Mononuclear cell (primary cell): ENCODE data around the gene ATP11A. TPM values are rescaled to one million over a fixed set of nuclear protein-coding genes. Genes with fewer than 3 reads are reported as not detected.

ENCODE experiments used
- H3K27me3 ChIP-seq: 2 replicates; pipeline ENCODE4 v1.6.0; 2011; ENCODE audit warnings: low read length, control low read depth; ENCODE audit not compliant: insufficient read depth
- H3K4me1 ChIP-seq: 2 replicates; pipeline ENCODE4 v1.5.1; 2011; ENCODE audit warnings: mild to moderate bottlenecking, low read length, control low read depth; ENCODE audit not compliant: insufficient read depth
- H3K4me3 ChIP-seq: 2 replicates; pipeline ENCODE4 v1.5.1; 2011; ENCODE audit warnings: mild to moderate bottlenecking, low read length, moderate library complexity
- H3K9me3 ChIP-seq: 2 replicates; pipeline ENCODE4 v1.5.1; 2011; ENCODE audit warnings: low read depth, mild to moderate bottlenecking, control low read depth, low read length
- total RNA-seq: library from RNA; depleted of rRNA; stranded (reverse); fragments of >200 nt; gene quantifications from one replicate; pipeline ENCODE4 v1.2.3, GENCODE V29; 2012

The ATP11A gene
- total RNA-seq, 1 donor, result 24.9 TPM

- Histone ChIP-seq H3K27me3 (no peaks in the 10 kb centered on the region), H3K4me1 (peaks cover 3% of the 10 kb centered on the region), H3K4me3 (no peak overlapping the region), H3K9me3 (no peaks in the 10 kb centered on the region)
These were observed 223.0 kb downstream of the ATP11A start for GRCh38 chr13:112912726-112913440.

GRCh38 chr13:112916296-112916695, 226.5 kb downstream of the ATP11A start:
- Histone ChIP-seq H3K4me1 (no peaks in the 10 kb centered on the region), H3K27me3 (no peaks in the 10 kb centered on the region)

GRCh38 chr13:112917056-112917664, 227.3 kb downstream of the ATP11A start:
- H3K4me3 ChIP-seq, result no peak overlapping the region
- no peaks in the 10 kb centered on the region for H3K27me3 ChIP-seq
- no peaks in the 10 kb centered on the region for H3K4me1 ChIP-seq
- no peaks in the 10 kb centered on the region for H3K9me3 ChIP-seq

More at GRCh38 chr13:112916296-112916695, 226.5 kb downstream of the ATP11A start:
- Histone ChIP-seq H3K4me3 (no peak overlapping the region), H3K9me3 (no peaks in the 10 kb centered on the region)

DNA sequence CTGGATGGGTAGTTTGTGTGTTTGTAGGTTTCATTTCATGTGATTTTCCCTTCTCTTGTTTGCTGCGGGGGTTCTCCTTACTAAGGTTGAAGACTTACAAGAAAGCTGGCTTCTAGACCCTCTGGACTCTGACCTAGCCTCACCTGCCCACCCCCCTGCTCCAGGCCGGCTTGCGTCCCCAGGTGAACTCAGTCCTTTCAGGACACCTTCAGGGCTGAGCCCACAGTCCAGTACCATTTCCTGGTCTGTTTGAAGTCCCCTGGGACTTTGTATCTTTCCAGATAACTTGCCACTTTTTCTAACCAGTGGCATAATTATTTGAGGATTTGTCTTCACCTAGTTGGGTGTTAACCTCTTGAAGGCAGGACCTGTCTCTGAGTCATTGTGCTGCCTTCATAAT, 227.9 kb downstream of the ATP11A start:
- no peaks in the 10 kb centered on the region for H3K4me1 ChIP-seq
- H3K9me3 ChIP-seq, result no peaks in the 10 kb centered on the region
- H3K27me3 ChIP-seq, result no peaks in the 10 kb centered on the region
- H3K4me3 ChIP-seq, result no peak overlapping the region

- Histone ChIP-seq H3K4me3 (no peak overlapping the region), H3K4me1 (no peaks in the 10 kb centered on the region), H3K27me3 (no peaks in the 10 kb centered on the region), H3K9me3 (no peaks in the 10 kb centered on the region)
These were observed 228.4 kb downstream of the ATP11A start for GRCh38 chr13:112918266-112918665.

- H3K9me3 ChIP-seq, result no peaks in the 10 kb centered on the region
- no peaks in the 10 kb centered on the region for H3K27me3 ChIP-seq
- no peak overlapping the region for H3K4me3 ChIP-seq
- H3K4me1 ChIP-seq, result no peaks in the 10 kb centered on the region
These were observed 228.9 kb downstream of the ATP11A start for GRCh38 chr13:112918746-112919145.

GRCh38 chr13:112923962-112924361, 234.1 kb downstream of the ATP11A start:
- H3K27me3 ChIP-seq, result peaks cover 13% of the 10 kb centered on the region
- H3K4me1 ChIP-seq, result no peaks in the 10 kb centered on the region
- H3K9me3 ChIP-seq, result no peaks in the 10 kb centered on the region
- H3K4me3 ChIP-seq, result no peak overlapping the region

DNA sequence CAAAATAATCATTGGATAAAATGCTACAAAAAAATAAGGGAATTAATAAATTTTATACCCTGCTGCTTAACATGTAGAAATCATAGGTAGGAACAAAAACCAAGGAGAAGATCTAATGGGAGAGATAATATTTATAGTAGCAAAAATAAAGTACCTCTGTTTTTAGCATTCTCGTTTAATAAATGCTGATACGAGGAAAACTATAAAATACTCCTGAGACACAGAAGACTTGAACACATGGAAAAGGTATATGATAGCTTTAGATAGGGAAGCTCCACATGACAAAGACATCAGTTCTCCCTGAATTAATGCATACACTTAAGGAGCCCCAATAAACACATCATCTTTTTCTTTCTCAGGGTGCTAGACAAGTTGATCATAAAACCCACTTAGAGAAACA, 234.5 kb downstream of the ATP11A start:
- no peak overlapping the region for H3K4me3 ChIP-seq

GRCh38 chr13:112926003-112926402, 236.2 kb downstream of the ATP11A start:
- Histone ChIP-seq H3K4me3 (no peak overlapping the region), H3K4me1 (peaks cover 6% of the 10 kb centered on the region), H3K27me3 (peaks cover 29% of the 10 kb centered on the region), H3K9me3 (no peaks in the 10 kb centered on the region)

More for the DNA sequence above, 234.5 kb downstream of the ATP11A start:
- Histone ChIP-seq H3K9me3 (no peaks in the 10 kb centered on the region), H3K27me3 (peaks cover 18% of the 10 kb centered on the region), H3K4me1 (peaks cover 3% of the 10 kb centered on the region)

DNA sequence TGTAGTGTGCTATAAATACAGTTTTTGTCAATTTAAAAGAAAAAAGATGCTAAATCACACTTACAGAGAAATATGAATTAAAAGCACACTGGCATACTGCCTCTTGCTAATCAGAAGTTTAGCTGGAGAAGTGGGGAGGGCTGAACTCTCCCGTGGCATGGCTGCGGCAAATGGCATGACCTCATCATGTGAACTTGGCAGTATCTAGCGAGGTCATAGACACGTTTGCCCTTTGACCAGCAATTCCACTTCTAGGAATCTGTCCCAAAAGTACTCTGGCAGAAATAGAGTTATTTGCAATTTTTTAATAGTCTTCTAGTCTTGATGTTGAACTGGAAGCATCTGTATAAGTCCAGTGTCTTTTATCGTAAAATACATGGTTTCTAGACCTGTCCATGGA, 237.2 kb downstream of the ATP11A start:
- H3K27me3 ChIP-seq, result peaks cover 31% of the 10 kb centered on the region
- no peak overlapping the region for H3K4me3 ChIP-seq
- H3K9me3 ChIP-seq, result no peaks in the 10 kb centered on the region
- H3K4me1 ChIP-seq, result peaks cover 6% of the 10 kb centered on the region

GRCh38 chr13:112928020-112928971, 238.5 kb downstream of the ATP11A start:
- no peaks in the 10 kb centered on the region for H3K9me3 ChIP-seq
- H3K4me3 ChIP-seq, result no peak overlapping the region
- H3K27me3 ChIP-seq, result peaks cover 31% of the 10 kb centered on the region
- peaks cover 6% of the 10 kb centered on the region for H3K4me1 ChIP-seq

- Histone ChIP-seq H3K4me1 (peaks cover 6% of the 10 kb centered on the region), H3K9me3 (no peaks in the 10 kb centered on the region), H3K4me3 (no peak overlapping the region), H3K27me3 (peaks cover 31% of the 10 kb centered on the region)
These were observed 239.3 kb downstream of the ATP11A start for GRCh38 chr13:112928972-112929782.

- peaks cover 31% of the 10 kb centered on the region for H3K27me3 ChIP-seq
- H3K9me3 ChIP-seq, result no peaks in the 10 kb centered on the region
- peaks cover 6% of the 10 kb centered on the region for H3K4me1 ChIP-seq
- H3K4me3 ChIP-seq, result no peak overlapping the region
These were observed 239.9 kb downstream of the ATP11A start for GRCh38 chr13:112929783-112930055.

- no peaks in the 10 kb centered on the region for H3K9me3 ChIP-seq
- H3K27me3 ChIP-seq, result peaks cover 31% of the 10 kb centered on the region
- H3K4me3 ChIP-seq, result no peak overlapping the region
- peaks cover 6% of the 10 kb centered on the region for H3K4me1 ChIP-seq
These were observed 240.4 kb downstream of the ATP11A start for GRCh38 chr13:112930192-112930591.
